GM12873 (cell line): ENCODE data around the gene CFAP161.

ENCODE experiments used
- CTCF ChIP-seq: IDR thresholded peaks from 2 replicates; pipeline ENCODE4 v1.5.1; 2012; ENCODE audit warnings: low read depth, mild to moderate bottlenecking, moderate library complexity, low read length, control low read depth; ENCODE audit not compliant: insufficient read depth; ENCODE audit errors: missing control alignments

CFAP161 gene

GRCh38 chr15:81181220-81181619 lies 47.1 kb downstream of the CFAP161 start:
- TF ChIP-seq CTCF: no peak

- TF ChIP-seq CTCF: no peak
These were observed 48.1 kb downstream of the CFAP161 start for GRCh38 chr15:81182031-81182755.

GRCh38 chr15:81182756-81183438 lies 48.8 kb downstream of the CFAP161 start:
- TF ChIP-seq CTCF: no peak

- TF ChIP-seq CTCF: no peak
These were observed 49.3 kb downstream of the CFAP161 start for GRCh38 chr15:81183439-81183775.

- TF ChIP-seq CTCF: no peak
These were observed 50.1 kb downstream of the CFAP161 start for GRCh38 chr15:81184188-81184587.

- no peak for TF ChIP-seq CTCF
These were observed 51.7 kb downstream of the CFAP161 start for GRCh38 chr15:81185631-81186295.

- TF ChIP-seq CTCF: no peak
These were observed 54.3 kb downstream of the CFAP161 start for GRCh38 chr15:81188354-81188753.
